GM12878 (cell line): ENCODE data around the gene UBE3B. TPM values are rescaled to one million over a fixed set of nuclear protein-coding genes. Genes with fewer than 3 reads are reported as not detected.

Source experiments
- ATAC-seq: fragments of 200-7000 bp; cut with Tn5 transposase; 3 replicates; pipeline ENCODE4 v1.9.1; 2020; ENCODE audit warnings: mild to moderate bottlenecking, moderate library complexity
- BruUV-seq: library from RNA; stranded (reverse); fragments of 400-500 nt; replicated peaks from 2 replicates; lab custom pipeline; 2021; lab: Mats Ljungman, UMichigan
- CTCF ChIA-PET: fragments of 300-600 bp; sonication (Branson Sonifier 250); formaldehyde crosslinking; extraction: SDS; loops from one replicate; lab custom pipeline; 2021; ENCODE audit warnings: inconsistent platforms; lab: Yijun Ruan, JAX
- POLR2A ChIA-PET: fragments of 350-600 bp; formaldehyde crosslinking; extraction: SDS; loops from one replicate; lab custom pipeline; 2021; ENCODE audit warnings: inconsistent platforms; lab: Charles Lee
- RAD21 ChIA-PET: fragments of 300-600 bp; sonication (Branson Sonifier 250); formaldehyde crosslinking; loops from one replicate; lab custom pipeline; 2023; ENCODE audit warnings: antibody characterized with exemption; ENCODE audit not compliant: unreplicated experiment; lab: Charles Lee
- SMC1A ChIA-PET: fragments of 300-600 bp; sonication (Branson Sonifier 250); formaldehyde crosslinking; loops from one replicate; lab custom pipeline; 2023; ENCODE audit not compliant: unreplicated experiment, uncharacterized antibody; lab: Charles Lee
- DNase-seq: peaks from one replicate; pipeline ENCODE4 v3.0.0-alpha.2; 2011; ENCODE audit warnings: low read depth, low spot score
- FAIRE-seq: peaks from 3 replicates; lab custom pipeline; 2011; peaks lifted over from hg19 to GRCh38; lab: Jason Lieb, UNC
- H2AFZ ChIP-seq: 2 replicates; pipeline ENCODE4 v1.6.0; 2011; ENCODE audit warnings: low read depth, low read length, control low read depth; ENCODE audit not compliant: control insufficient read depth
- H3K27ac ChIP-seq: 2 replicates; pipeline ENCODE4 v1.5.1; 2011; ENCODE audit warnings: control low read depth; ENCODE audit not compliant: control insufficient read depth, insufficient read depth
- H3K27me3 ChIP-seq, 2 experiments: replicated peaks in 1 of 2; 2 replicates each; pipeline versions ENCODE4 v1.6.0 to v1.6.1; 2011; ENCODE audit warnings: low read length in 1 of 2; ENCODE audit not compliant: control insufficient read depth in 2 of 2, insufficient read depth in 2 of 2
- H3K36me3 ChIP-seq, 2 experiments: 2 replicates each; pipeline ENCODE4 v1.5.1; 2011; ENCODE audit warnings: low read length in 1 of 2; ENCODE audit not compliant: control insufficient read depth in 2 of 2, insufficient read depth in 2 of 2
- H3K4me1 ChIP-seq: 2 replicates; pipeline ENCODE4 v1.6.1; 2011; ENCODE audit warnings: mild to moderate bottlenecking, low read length, moderate library complexity, mixed read lengths; ENCODE audit not compliant: control insufficient read depth, insufficient read depth
- H3K4me2 ChIP-seq: 2 replicates; pipeline ENCODE4 v1.6.0; 2011; ENCODE audit warnings: control low read depth; ENCODE audit not compliant: control insufficient read depth, insufficient read depth
- H3K4me3 ChIP-seq: fragments of 200-600 bp; sonication (generic); 2 replicates; pipeline ENCODE4 v1.5.1; 2016
- H3K79me2 ChIP-seq: 2 replicates; pipeline ENCODE4 v1.6.0; 2011; ENCODE audit warnings: low read length; ENCODE audit not compliant: control insufficient read depth, insufficient read depth
- H3K9ac ChIP-seq: 2 replicates; pipeline ENCODE4 v1.8.0; 2011; ENCODE audit warnings: low read length, control low read depth, mixed read lengths; ENCODE audit not compliant: control insufficient read depth, insufficient read depth
- H3K9me3 ChIP-seq: replicated peaks from 3 replicates; pipeline ENCODE4 v1.5.1; 2011; ENCODE audit warnings: mild to moderate bottlenecking, low read length; ENCODE audit not compliant: control insufficient read depth, insufficient read depth
- H4K20me1 ChIP-seq: 2 replicates; pipeline ENCODE4 v1.6.0; 2011; ENCODE audit not compliant: control insufficient read depth, insufficient read depth
- CHD1 ChIP-seq: IDR thresholded peaks from 2 replicates; pipeline ENCODE4 v1.6.1; 2012; ENCODE audit warnings: low read depth, low read length, improper control_type of control experiment
- CHD4 ChIP-seq: fragments of 200-600 bp; sonication (generic); IDR thresholded peaks from 2 replicates; pipeline ENCODE4 v1.6.1; 2016; ENCODE audit warnings: mild to moderate bottlenecking
- GABPA ChIP-seq: IDR thresholded peaks from 2 replicates; pipeline ENCODE4 v1.6.1; 2014; ENCODE audit warnings: antibody characterized with exemption, low read depth, mild to moderate bottlenecking, inconsistent platforms
- HDGF ChIP-seq: fragments of 450-650 bp; IDR thresholded peaks from 2 replicates; pipeline ENCODE4 v1.6.1; 2016; ENCODE audit warnings: antibody characterized with exemption
- NFIC ChIP-seq: IDR thresholded peaks from 2 replicates; pipeline ENCODE4 v1.6.1; 2012; ENCODE audit warnings: low read depth, mild to moderate bottlenecking, inconsistent platforms, low read length, moderate library complexity
- SMARCA5 ChIP-seq: fragments of 450-650 bp; IDR thresholded peaks from 2 replicates; pipeline ENCODE4 v1.6.1; 2017; ENCODE audit warnings: mild to moderate bottlenecking
- SPI1 ChIP-seq: IDR thresholded peaks from 2 replicates; pipeline ENCODE4 v1.6.1; 2011; ENCODE audit warnings: low read depth, mild to moderate bottlenecking, low read length, moderate library complexity, borderline replicate concordance; ENCODE audit not compliant: insufficient read depth
- TCF7 ChIP-seq: IDR thresholded peaks from 2 replicates; pipeline ENCODE4 v1.6.1; 2014; ENCODE audit warnings: antibody characterized with exemption, borderline replicate concordance
- WRNIP1 ChIP-seq: IDR thresholded peaks from 2 replicates; pipeline ENCODE4 v1.6.1; 2011; ENCODE audit warnings: low read depth, low read length, improper control_type of control experiment, borderline replicate concordance
- ZNF207 ChIP-seq: fragments of 450-650 bp; IDR thresholded peaks from 2 replicates; pipeline ENCODE4 v1.6.1; 2014; ENCODE audit warnings: antibody characterized with exemption, mild to moderate bottlenecking, borderline replicate concordance
- ZNF24 ChIP-seq: fragments of 450-650 bp; IDR thresholded peaks from 2 replicates; pipeline ENCODE4 v1.6.1; 2017; ENCODE audit warnings: antibody characterized with exemption, mild to moderate bottlenecking
- WGBS: methylation state at CpG from one replicate; pipeline ENCODE4 v1.1.6; 2016; ENCODE audit warnings: low lambda C conversion rate; ENCODE audit not compliant: insufficient replicate concordance, insufficient coverage; ENCODE audit errors: missing lambda C conversion rate; 5-methylcytosine and 5-hydroxymethylcytosine counted together
- in situ Hi-C: fragments of 300-500 bp; cut with MboI; formaldehyde crosslinking; loops from 9 replicates; pipeline ENCODE4 v1.14.3; 2018; ENCODE audit warnings: mixed read lengths
- intact Hi-C: fragments of 100-400 bp; cut with micrococcal nuclease; formaldehyde crosslinking; loops from one replicate; pipeline ENCODE4 v1.14.2; 2022; ENCODE audit not compliant: unreplicated experiment
- polyA plus RNA-seq, 11 experiments: library from polyadenylated mRNA; depleted of rRNA in 4 of 11; unstranded in 6 of 11; stranded (reverse) in 5 of 11; fragments of >200 nt; fragmentation: Nextera tagmentation in 4 of 11; fragmentation: Illumina TruSeq in 1 of 11; extraction: Ambion mirVana in 4 of 11; extraction: Trizol in 1 of 11; gene quantifications; 1 replicate in 1 of 11; 2 replicates in 10 of 11; pipeline versions ENCODE4 v1.2.1 to v1.2.3, GENCODE V29; 2011 to 2016; ENCODE audit warnings: inconsistent platforms in 2 of 11, missing spikeins in 2 of 11, low read depth in 1 of 11
- total RNA-seq, 4 experiments: library from RNA; depleted of rRNA in 3 of 4; stranded (reverse); fragments of >200 nt in 3 of 4; fragmentation: Illumina TruSeq in 1 of 4; extraction: Trizol in 1 of 4; gene quantifications; 2 replicates each; pipeline versions ENCODE4 v1.2.1 to v1.2.3, GENCODE V29; 2013 to 2021
- TF ChIP-seq, protein P1 (sequence below): fragments of 450-650 bp; IDR thresholded peaks from 2 replicates; pipeline ENCODE4 v1.6.1; 2017; ENCODE audit warnings: borderline replicate concordance

Gene UBE3B
- total and polyA plus RNA-seq, 10 of the 15 experiments (the other 5 are each of a cell fraction or from before 2014, with no cell fraction given), result 7.4 to 25.3 (median 17.1) TPM

DNA sequence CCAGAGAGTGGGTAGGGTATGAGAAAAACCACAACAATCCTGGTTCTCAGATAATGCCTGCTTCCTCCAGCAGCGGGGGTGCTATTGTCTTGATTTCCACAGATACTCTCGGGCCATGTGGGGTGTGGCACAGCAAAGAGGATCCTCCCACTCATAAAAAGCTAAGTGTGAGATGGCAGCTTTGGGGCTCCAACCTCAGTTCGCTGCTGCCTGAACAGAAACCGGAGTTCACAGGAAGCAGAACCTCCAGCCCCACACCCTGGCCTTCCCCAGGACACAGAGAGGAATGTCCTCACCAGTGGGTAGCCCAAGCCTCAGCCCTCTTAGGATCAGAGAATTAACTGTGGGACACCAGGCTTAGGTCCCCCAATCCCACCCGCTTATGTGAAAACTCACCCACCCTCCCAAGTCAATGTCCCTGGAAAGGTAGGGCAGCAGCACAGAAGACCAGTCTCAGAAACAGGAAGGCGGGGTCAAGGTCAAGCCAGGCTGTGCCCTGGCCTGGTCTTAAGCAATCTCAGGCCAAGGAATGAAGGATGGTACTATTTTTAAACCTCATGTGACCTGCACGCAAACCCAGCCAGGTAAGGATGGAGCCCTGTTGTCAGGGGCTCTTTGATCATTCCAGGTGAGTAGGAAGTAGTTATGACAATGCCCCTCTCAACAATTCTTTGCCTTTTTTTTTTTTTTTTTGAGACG, 9.3 kb upstream of the UBE3B start (continued):
- TF ChIP-seq HDGF (no peak), SPI1 (no peak), WRNIP1 (no peak), SMARCA5 (no peak), CHD1 (no peak), ZNF24 (no peak), NFIC (no peak)
- TF ChIP-seq, protein P1, sequence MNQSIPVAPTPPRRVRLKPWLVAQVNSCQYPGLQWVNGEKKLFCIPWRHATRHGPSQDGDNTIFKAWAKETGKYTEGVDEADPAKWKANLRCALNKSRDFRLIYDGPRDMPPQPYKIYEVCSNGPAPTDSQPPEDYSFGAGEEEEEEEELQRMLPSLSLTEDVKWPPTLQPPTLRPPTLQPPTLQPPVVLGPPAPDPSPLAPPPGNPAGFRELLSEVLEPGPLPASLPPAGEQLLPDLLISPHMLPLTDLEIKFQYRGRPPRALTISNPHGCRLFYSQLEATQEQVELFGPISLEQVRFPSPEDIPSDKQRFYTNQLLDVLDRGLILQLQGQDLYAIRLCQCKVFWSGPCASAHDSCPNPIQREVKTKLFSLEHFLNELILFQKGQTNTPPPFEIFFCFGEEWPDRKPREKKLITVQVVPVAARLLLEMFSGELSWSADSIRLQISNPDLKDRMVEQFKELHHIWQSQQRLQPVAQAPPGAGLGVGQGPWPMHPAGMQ, result no peak

DNA sequence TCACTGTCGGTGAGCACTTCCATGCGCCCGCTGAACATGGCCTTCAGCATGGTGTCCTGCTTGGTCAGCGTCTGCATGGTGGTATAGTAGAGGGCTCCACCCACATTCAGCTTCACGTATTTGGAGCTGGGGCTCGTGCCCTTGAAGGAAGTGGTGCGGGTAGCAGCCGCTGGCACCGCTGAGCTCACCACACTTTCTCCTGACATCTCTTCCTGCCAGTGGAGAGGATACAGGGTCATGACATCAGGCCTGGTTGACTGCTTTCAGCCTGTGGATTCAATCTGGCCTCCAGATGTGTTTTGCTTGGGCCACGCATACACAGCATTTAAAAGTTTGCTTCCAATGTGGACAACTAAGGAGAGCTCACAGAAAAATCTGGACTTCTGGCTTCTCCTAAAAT, 7.9 kb upstream of the UBE3B start:
- ATAC-seq (no peak), DNase-seq (no peak), FAIRE-seq (no peak)
- peaks cover 8 to 13% of the 10 kb centered on the region in 2 experiments; a peak in 3 of 4 replicates for H3K36me3 ChIP-seq
- CTCF ChIA-PET, result interaction anchor here (1.3 kb wide), 2 partner anchors 9 to 11 kb away, joined by 3 read pairs; no protein-coding TSS in a partner anchor
- SMC1A ChIA-PET, result no interaction called here
- no peaks in the 10 kb centered on the region; the same call in 1 of the 2 replicates for H4K20me1 ChIP-seq
- no peak overlapping the region for H3K4me2 ChIP-seq
- POLR2A ChIA-PET, result no interaction called here
- TF ChIP-seq NFIC (no peak), CHD4 (no peak), TCF7 (no peak), ZNF207 (no peak), GABPA (no peak)
- no peak overlapping the region for H3K4me3 ChIP-seq
- 90% methylated on average over 10 of the region's 10 CpGs for WGBS
- no peaks in the 10 kb centered on the region for H3K4me1 ChIP-seq
- in situ Hi-C loops, result no loop called here
- H3K9me3 ChIP-seq, result no peaks in the 10 kb centered on the region
- H3K27ac ChIP-seq, result no peak overlapping the region
- intact Hi-C loops, result no loop called here
- H3K79me2 ChIP-seq, result peaks cover 18% of the 10 kb centered on the region
- BruUV-seq, result no TSS peak
- no peak overlapping the region for H2AFZ ChIP-seq
- no peak overlapping the region for H3K9ac ChIP-seq
- RAD21 ChIA-PET, result no interaction called here
- H3K27me3 ChIP-seq, result no peaks in the 10 kb centered on the region
